ENCODE measurements around the gene ZNF554.
"Not testable (repeated sequence)": the region's sequence is repeated elsewhere in the genome, so short reads cannot be mapped to it uniquely, and the experiment has no call there.

ZNF554 gene

GRCh38 chr19:2790557-2791271, 29.0 kb upstream of the ZNF554 start:
- FAIRE-seq: no peak
- no peak for DNase-seq (ENCODE audit: insufficient read length, low spot score)

DNA sequence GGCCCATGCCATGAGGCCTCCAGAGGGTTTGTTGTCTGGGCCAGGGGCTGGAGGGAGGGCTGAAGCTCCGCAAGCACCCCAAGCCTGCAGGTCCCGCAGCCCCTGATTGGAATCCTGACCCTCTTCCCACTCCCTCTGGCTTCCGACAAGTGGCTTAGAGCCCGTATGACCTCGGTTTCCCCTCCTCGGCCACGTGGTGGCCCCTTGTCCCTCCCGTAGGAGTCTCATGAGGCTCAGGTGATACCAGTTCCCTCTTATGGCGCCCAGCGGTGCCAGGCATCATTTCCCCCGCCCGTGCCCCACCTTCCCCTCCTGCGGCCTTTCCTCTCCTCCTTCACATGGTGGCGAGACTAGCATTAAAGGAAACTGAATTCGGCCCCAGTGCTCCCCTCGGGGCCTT, 28.2 kb upstream of the ZNF554 start:
- FAIRE-seq: no peak
- DNase-seq (ENCODE audit: insufficient read length, low spot score): no peak

- DNase-seq (ENCODE audit: insufficient read length, low spot score) (no peak), FAIRE-seq (no peak)
Measured at GRCh38 chr19:2791876-2792275, 27.8 kb upstream of the ZNF554 start.

GRCh38 chr19:2792666-2793065, 27.0 kb upstream of the ZNF554 start:
- not testable (repeated sequence) for DNase-seq (ENCODE audit: insufficient read length, low spot score); FAIRE-seq

GRCh38 chr19:2793126-2793525, 26.5 kb upstream of the ZNF554 start:
- no peak for FAIRE-seq
- no peak for DNase-seq (ENCODE audit: insufficient read length, low spot score)

GRCh38 chr19:2793577-2793976, 26.1 kb upstream of the ZNF554 start:
- FAIRE-seq (no peak), DNase-seq (ENCODE audit: insufficient read length, low spot score) (no peak)

- FAIRE-seq: no peak
- no peak for DNase-seq (ENCODE audit: insufficient read length, low spot score)
Measured at GRCh38 chr19:2795827-2796658, 23.6 kb upstream of the ZNF554 start.

GRCh38 chr19:2796659-2797266, 22.9 kb upstream of the ZNF554 start:
- FAIRE-seq (no peak), DNase-seq (ENCODE audit: insufficient read length, low spot score) (no peak)

DNA sequence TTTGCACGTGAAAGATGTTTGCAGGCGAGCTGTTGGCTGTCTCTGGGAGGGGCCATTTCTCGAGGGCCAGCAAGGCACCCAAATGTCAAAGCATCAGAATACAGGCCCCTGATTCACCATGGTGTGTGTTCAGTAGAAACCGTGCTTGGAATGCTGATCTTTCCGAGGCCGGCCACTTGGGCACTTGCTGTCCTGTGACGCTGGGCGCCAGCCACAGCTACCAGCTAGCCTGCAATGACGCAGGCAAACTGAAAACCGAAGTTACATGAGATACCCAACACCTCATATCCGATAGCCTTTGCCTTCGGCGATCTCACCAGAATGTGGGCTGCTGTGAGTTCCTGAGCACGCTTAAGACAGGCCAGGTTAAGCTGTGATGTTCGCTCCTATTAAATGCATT, 22.4 kb upstream of the ZNF554 start:
- FAIRE-seq (no peak), DNase-seq (ENCODE audit: insufficient read length, low spot score) (no peak)

- DNase-seq (ENCODE audit: insufficient read length, low spot score) (no peak), FAIRE-seq (no peak)
Measured at GRCh38 chr19:2798158-2798685, 21.4 kb upstream of the ZNF554 start.

- DNase-seq (ENCODE audit: insufficient read length, low spot score): no peak
- no peak for FAIRE-seq
Measured at GRCh38 chr19:2798733-2799132, 20.9 kb upstream of the ZNF554 start.

GRCh38 chr19:2799273-2800020, 20.2 kb upstream of the ZNF554 start:
- DNase-seq (ENCODE audit: insufficient read length, low spot score) (no peak), FAIRE-seq (no peak)

DNA sequence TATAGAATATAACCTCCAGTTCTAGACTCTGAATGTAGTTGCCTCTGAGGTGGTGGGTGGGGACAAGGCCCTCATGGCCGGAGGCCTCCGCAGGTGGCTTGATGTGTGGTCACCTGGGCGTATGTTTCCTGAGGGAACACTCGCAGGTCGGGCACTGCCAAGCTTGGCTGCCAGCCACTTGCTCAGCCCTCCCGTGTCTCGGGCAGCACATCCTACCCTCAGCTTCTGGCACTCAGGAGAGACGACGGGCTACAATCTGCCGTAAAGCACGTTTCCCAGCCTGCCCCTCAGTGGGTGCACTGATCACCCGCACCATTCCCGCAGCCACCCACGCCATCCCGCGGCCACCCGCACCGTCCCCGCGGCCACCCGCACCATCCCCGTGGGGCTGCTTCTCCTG, 19.2 kb upstream of the ZNF554 start:
- no peak for DNase-seq (ENCODE audit: insufficient read length, low spot score)
- FAIRE-seq: no peak

DNA sequence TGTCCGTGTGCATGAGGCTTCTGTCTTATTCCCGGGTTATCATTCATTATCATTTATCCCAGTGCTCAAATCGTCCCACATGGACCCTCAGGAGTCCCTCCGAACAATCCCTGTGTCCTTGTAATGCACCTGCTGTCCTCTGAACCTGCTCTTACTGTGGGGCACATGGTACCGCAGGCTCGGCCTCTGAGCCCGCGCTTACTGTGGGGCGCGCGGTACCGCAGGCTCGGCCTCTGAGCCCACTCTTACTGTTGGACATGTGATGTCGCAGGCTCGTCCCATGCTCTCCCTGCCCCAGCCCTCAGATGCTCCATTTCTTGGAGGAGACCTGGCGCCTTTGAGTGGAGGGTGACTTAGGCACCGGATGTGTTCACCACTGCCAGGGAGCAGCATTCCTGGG, 16.8 kb upstream of the ZNF554 start:
- FAIRE-seq: no peak
- no peak for DNase-seq (ENCODE audit: insufficient read length, low spot score)

DNA sequence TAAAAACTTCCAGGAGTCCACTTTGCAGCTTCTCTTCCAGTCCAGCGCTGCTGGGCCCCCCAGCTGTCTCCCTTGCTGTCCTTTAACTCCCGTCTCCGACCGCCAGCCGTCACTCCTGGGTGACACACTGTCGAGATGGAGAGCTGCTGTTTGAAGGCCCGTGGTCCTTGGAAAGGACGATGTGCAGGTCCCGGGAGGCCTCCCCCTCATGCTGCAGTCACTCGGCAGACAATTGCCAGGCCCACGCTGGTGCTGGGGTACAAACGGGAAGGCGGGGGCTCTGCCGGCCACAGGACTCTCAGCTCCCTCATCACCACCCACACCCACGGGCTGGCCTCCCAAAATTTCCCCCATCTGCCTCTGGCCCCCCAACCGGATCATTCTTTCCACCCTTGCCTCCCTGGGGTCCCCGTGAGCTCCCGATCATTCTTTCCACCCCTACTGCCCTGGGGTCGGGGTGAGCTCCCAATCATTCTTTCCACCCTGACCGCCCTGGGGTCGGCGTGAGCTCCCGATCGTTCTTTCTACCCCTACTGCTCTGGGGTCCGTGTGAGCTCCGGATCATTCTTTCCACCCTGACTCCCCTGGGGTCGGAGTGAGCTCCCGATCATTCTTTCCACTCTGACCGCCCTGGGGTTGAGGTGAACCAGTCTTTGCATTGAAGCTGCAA, 16.0 kb upstream of the ZNF554 start:
- DNase-seq (ENCODE audit: insufficient read length, low spot score) (no peak), FAIRE-seq (no peak)

- FAIRE-seq (no peak), DNase-seq (ENCODE audit: insufficient read length, low spot score) (no peak)
Measured at GRCh38 chr19:2804156-2805004, 15.3 kb upstream of the ZNF554 start.

- DNase-seq (ENCODE audit: insufficient read length, low spot score): no peak
- no peak for FAIRE-seq
Measured at GRCh38 chr19:2805261-2805900, 14.3 kb upstream of the ZNF554 start.

- FAIRE-seq (no peak), DNase-seq (ENCODE audit: insufficient read length, low spot score) (no peak)
Measured at GRCh38 chr19:2805991-2806649, 13.5 kb upstream of the ZNF554 start.
